GM21367 (cell line): ENCODE results near the gene FLT1.

Experiments used
- ATAC-seq: cut with Tn5 transposase; IDR thresholded peaks from one replicate; pipeline ENCODE4 v1.9.1; 2021; ENCODE audit not compliant: unreplicated experiment

FLT1 gene, protein sequence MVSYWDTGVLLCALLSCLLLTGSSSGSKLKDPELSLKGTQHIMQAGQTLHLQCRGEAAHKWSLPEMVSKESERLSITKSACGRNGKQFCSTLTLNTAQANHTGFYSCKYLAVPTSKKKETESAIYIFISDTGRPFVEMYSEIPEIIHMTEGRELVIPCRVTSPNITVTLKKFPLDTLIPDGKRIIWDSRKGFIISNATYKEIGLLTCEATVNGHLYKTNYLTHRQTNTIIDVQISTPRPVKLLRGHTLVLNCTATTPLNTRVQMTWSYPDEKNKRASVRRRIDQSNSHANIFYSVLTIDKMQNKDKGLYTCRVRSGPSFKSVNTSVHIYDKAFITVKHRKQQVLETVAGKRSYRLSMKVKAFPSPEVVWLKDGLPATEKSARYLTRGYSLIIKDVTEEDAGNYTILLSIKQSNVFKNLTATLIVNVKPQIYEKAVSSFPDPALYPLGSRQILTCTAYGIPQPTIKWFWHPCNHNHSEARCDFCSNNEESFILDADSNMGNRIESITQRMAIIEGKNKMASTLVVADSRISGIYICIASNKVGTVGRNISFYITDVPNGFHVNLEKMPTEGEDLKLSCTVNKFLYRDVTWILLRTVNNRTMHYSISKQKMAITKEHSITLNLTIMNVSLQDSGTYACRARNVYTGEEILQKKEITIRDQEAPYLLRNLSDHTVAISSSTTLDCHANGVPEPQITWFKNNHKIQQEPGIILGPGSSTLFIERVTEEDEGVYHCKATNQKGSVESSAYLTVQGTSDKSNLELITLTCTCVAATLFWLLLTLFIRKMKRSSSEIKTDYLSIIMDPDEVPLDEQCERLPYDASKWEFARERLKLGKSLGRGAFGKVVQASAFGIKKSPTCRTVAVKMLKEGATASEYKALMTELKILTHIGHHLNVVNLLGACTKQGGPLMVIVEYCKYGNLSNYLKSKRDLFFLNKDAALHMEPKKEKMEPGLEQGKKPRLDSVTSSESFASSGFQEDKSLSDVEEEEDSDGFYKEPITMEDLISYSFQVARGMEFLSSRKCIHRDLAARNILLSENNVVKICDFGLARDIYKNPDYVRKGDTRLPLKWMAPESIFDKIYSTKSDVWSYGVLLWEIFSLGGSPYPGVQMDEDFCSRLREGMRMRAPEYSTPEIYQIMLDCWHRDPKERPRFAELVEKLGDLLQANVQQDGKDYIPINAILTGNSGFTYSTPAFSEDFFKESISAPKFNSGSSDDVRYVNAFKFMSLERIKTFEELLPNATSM (N-terminal part only)

GRCh38 chr13:28494778-28495537 lies at the start of gene FLT1:
TSS of gene FLT1 (minus strand) at chr13:28495128. CDS start at chr13:28494843, 285 bp downstream.
- ATAC-seq = no peak

- ATAC-seq = no peak
Observed at GRCh38 chr13:28544026-28544425, 49.1 kb upstream of the FLT1 start.

DNA sequence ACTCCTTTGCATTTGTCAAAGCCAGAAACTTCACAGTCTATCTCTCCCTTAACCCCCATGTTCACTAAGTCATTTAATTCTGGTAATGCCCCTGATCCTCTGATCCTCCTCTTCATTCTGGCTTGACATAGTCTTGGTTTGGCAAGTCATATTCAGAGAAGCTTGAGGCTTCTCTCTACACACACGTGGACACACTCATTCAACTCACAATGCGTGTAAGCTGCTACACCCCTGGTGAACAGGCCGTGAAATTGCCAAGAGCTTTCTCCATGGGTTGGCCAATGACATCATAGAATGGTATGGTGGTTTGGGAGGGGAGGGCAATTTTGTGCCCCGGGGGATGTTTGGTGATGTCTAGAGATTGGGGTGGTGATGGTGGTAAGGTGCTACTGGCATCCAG lies 47.9 kb upstream of the FLT1 start:
- no peak for ATAC-seq

DNA sequence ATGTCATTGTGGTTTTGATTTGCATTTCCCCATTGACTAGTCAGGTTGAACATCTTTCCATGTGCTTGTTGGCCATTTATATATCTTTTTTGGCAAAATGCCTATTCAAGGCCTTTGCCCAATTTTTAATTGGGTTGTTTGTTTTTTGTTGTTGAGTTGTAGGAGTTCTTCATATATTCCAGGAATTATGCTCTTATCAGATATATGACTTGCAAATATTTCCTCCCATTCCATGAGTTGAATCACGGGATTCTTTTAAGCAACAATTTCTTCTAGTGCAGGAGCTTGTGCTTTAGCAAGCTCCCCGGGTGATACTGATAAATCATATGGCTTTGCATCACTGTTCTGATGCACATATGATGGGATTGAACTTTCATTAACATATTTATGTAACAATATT lies 47.0 kb upstream of the FLT1 start:
- ATAC-seq = no peak

DNA sequence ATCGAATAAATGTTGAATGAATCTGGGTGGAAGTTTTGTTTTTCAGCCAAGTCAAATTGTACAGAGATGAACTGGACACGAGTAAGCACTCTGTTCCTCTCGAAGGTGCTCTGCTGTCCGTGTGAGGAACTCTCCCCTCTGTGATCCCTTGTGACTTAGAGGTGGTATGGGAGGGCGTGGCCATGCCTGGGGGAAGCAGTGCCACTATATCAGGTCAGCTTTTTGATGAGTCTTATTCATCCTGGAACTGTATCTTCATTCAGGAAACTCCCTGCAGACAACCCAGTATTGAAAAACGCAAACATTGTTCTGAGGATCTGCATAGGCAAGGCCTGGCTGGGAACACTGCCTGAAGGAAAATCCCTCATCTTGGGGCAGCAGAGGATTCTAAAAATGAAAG lies 45.7 kb upstream of the FLT1 start:
- peak; percentile 58 for ATAC-seq

DNA sequence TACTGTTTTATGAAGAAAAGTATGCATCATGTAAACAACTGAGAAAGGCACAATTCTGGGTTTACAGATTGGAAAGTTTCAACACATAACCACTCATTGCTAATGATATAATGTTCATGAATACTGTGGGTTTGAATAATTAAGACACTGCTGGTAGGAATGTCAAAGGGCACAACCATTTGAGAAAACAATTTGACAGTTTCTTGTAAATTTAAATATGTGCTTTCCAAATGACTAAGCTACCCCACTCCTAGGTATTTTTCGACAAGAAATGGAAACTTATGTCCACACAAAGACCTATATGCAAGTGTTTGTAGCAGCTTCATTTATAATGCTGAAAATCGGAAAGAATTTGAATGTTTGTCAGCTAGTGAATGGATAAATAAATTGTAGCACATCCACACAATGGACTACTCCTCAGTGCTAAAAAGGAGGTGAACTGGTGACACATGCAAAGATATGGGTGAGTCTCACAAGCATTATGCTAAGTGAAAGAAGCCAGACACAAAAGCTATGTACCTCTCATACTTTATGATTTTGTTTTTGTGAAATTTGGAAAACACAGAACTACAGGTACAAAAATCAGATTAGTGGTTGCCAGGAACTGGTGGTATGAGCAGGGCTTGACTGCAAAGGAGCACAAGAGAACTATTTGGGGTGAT lies 44.8 kb upstream of the FLT1 start:
- no peak for ATAC-seq

DNA sequence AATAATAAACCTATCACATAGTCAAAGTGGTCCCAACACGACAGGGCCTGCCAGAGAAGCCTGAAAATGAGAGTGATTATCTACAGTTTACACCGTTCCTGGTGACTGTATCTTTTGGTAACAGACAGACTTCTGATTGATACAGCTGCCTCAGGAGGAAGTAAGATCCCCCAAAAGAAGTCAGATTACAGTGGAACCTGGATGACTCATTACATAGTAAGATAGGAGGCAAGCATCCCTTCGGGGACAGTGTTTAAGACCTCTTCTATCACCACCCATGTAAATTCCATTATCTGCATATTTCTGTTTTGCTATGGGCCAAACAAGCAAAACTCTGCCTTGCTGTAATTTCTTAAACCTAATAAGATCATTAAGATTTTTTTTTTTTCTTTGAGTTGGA lies 44.0 kb upstream of the FLT1 start:
- ATAC-seq = no peak

- ATAC-seq = no peak
Observed at GRCh38 chr13:28537171-28537570, 42.2 kb upstream of the FLT1 start.

- ATAC-seq = no peak
Observed at GRCh38 chr13:28536371-28536770, 41.4 kb upstream of the FLT1 start.

DNA sequence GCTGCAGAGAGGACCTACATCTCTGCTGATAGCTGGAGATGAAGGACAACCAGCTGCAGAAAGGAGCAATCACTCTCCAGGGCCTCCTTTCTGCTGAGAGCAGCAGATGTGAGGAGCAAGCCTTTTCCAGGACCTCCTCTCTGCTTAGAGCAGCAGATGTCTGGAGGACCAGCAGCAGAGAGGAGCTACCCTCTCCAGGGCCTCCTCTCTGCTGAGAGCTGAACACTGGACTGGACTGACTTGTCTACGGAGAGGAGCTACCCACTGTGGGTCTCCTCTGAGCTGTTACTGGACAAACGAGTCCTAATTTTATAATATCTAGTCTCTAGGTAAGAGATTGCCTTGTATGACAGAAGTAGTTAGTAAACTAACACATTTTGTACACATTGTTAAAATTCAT lies 40.8 kb upstream of the FLT1 start:
- no peak for ATAC-seq

DNA sequence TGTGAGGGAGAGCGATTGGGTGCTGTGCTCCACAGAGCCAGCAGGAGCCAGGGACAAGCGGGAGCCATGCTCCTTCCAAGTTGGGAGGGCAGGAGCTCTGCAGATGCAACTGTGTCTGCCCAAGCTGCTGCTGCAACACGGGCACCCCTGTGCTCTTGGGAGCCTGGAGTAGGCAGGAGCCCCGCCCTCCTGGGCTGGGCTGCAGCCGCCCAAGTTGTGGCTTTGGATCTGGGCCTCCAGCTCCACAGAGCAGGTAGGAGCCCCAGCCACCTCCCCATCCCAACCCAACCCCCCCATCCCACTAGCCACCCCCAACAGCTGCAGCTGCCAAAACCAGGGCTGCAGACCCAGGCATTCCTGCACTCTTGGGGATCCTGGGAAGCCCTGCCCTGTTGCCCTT lies 39.9 kb upstream of the FLT1 start:
- no peak for ATAC-seq

DNA sequence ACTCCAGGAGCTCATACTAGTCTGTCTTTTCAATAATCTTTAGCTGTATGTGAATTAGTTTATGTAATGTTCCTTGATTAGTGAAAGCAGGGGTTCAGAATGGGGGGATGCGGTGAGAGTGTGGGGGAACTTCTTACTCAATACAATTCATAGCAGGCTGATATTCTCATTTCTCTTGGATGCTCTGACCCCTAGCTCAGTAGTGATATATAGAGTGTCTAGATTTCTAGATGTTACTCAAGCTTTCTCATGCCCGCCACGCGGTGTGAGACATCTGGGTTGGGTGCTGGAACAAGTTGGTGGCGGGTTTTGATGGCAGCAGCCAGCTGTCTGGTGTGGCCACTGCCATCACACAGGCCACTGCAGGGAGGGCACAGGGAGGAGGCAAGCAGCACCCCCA lies 39.3 kb upstream of the FLT1 start:
- ATAC-seq = no peak

DNA sequence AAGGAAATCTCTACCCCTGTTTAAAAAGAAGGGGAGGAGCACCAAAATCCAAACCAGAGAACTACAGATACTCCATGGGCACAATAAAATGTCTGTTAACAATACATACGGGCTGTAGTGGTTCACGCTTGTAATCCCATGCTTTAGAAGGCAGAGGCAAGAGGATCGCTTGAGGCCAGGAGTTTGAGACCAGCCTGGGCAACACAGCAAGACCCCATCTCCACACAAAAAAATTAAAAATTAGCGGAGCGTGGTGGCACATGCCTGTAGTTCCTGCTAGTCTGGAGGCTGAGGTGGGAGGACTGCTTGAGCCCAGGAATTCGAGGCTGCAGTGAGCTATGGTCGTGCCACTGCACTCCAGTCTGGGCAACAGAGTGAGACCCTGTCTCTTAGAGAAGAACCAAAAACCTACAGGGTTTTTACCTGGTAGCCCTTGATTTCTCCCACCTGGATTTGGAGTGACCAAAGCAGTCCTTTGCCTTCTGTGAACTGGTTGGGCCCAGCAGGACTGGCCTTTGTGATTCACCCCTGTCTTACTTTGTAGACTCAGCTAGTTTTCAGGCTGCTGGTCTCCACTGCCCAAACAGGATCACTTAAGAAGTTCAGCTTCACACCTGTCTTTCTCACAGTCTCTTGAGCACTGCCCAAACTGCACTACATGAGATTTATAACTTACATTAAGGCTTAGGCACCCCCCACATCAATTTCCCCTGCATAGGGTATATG lies 38.7 kb upstream of the FLT1 start:
- no peak for ATAC-seq

- no peak for ATAC-seq
Observed at GRCh38 chr13:28533125-28533436, 38.2 kb upstream of the FLT1 start.

- no peak for ATAC-seq
Observed at GRCh38 chr13:28532388-28533124, 37.6 kb upstream of the FLT1 start.

- ATAC-seq = no peak
Observed at GRCh38 chr13:28531845-28532387, 37.0 kb upstream of the FLT1 start.

GRCh38 chr13:28531077-28531844 lies 36.3 kb upstream of the FLT1 start:
- ATAC-seq = no peak

DNA sequence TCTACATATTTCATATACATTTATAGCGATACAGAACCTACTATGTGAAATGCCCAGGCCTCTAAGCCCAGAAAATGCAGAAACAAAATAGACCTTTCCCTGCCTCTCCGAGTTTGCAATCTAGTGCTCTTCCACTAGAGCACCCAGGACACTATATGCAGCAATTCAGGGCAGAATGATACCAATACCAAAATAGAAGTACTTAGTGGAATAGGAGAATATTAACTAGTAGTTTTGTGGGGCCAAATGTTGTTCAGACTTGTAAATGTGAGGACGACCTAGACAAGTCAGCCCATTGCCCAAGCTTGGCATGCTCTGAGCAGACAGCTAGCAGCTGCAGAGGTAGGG lies 35.8 kb upstream of the FLT1 start:
- no peak for ATAC-seq
